MM.1S (cell line): Measurements from ENCODE around the gene AQP12A.

Experiments
- EZH2 ChIP-seq: fragments of 300-600 bp; sonication (generic); optimal IDR thresholded peaks from 2 replicates; pipeline ENCODE3; 2017; ENCODE audit warnings: low read depth, mild to moderate bottlenecking, antibody characterized with exemption, low read length, mixed read lengths
- TF ChIP-seq, protein P1 (sequence below): fragments of 300-600 bp; sonication (generic); IDR thresholded peaks from 2 replicates; pipeline ENCODE4 v1.5.1; 2016; ENCODE audit warnings: antibody characterized with exemption, low read length, mixed read lengths

DNA sequence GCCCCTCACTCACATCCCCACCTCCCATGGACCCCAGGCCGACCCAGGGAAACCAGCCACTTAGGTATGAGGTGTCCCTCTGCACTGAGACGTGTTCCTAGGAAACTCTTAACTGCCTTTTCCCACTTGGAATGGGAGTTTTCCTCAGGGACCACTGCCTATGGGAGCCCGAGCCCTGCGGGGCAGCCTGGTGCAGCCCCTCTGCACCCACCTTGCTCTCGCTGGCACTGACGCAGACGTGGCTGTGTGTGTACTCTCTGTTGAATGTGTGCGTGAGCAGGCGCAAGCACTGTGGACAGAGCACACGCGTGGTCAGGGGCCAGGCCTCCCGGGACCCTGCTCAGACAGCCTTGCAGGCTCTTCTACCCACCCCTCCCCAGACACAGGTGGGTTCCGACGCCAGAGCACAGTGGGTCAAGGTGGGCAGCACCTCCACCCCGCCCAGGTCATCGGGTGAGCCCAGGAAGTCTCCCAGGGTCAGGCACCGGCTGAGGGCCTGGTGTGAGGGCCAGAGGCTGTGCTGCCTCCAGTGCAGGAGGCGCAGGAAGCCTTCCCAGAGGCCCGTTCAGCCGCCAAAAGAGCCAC, 30.0 kb downstream of the AQP12A start:
- TF ChIP-seq, protein P1, sequence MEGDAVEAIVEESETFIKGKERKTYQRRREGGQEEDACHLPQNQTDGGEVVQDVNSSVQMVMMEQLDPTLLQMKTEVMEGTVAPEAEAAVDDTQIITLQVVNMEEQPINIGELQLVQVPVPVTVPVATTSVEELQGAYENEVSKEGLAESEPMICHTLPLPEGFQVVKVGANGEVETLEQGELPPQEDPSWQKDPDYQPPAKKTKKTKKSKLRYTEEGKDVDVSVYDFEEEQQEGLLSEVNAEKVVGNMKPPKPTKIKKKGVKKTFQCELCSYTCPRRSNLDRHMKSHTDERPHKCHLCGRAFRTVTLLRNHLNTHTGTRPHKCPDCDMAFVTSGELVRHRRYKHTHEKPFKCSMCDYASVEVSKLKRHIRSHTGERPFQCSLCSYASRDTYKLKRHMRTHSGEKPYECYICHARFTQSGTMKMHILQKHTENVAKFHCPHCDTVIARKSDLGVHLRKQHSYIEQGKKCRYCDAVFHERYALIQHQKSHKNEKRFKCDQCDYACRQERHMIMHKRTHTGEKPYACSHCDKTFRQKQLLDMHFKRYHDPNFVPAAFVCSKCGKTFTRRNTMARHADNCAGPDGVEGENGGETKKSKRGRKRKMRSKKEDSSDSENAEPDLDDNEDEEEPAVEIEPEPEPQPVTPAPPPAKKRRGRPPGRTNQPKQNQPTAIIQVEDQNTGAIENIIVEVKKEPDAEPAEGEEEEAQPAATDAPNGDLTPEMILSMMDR: no peak
- no peak for TF ChIP-seq EZH2
